ENCODE data around the gene ANKRD52. TPM values are rescaled to one million over a fixed set of nuclear protein-coding genes. Genes with fewer than 3 reads are reported as not detected.

ANKRD52 gene
- total and polyA plus RNA-seq, 9 of the 15 experiments (the other 6 are each of a cell fraction or from before 2014, with no cell fraction given) = 0.52 to 46.8 (median 7.9) TPM

GRCh38 chr12:56190695-56191155, 67.5 kb downstream of the ANKRD52 start:
- ChIA-PET POLR2A (interaction anchor here (0.6 to 5.9 kb wide), 5 partner anchors 13 to 72 kb away, joined by 3 to 54 read pairs (median 15); partner anchors contain the start of genes RNF41 and ZC3H10), CTCF (ENCODE audit: low intra/inter-chr PET ratio) (interaction anchor here (0.6 to 2.9 kb wide), 7 partner anchors 14 to 1052 kb away, joined by 3 to 36 read pairs (median 9); partner anchors contain the start of genes ANKRD52, NABP2 and ZC3H10)
- H4K20me1 ChIP-seq (replicated peaks; ENCODE audit: control insufficient read depth, insufficient read depth, low read length) = no peaks in the 10 kb centered on the region
- TSS peak; percentile 53 for BruUV-seq (replicated peaks)
- FAIRE-seq (peak; percentile 11), ATAC-seq (no peak), DNase-seq (ENCODE audit: extremely low read depth in 1 of 4, low spot score in 3 of 4) (peak in 1 of 4 experiments; percentile 41)
- no peaks in the 10 kb centered on the region for H3K9me3 ChIP-seq (replicated peaks; ENCODE audit: control insufficient read depth, insufficient read depth, low read depth, low read length)
- peak overlapping the region; percentile 95 for H3K4me2 ChIP-seq (ENCODE audit: insufficient read depth, low read length)
- peaks cover 37% of the 10 kb centered on the region for H3K79me2 ChIP-seq (ENCODE audit: control insufficient read depth, insufficient read depth, low read length)
- no peaks in the 10 kb centered on the region for H3K27me3 ChIP-seq (ENCODE audit: control insufficient read depth in 2 of 2, insufficient read depth in 2 of 2, low read length in 2 of 2)
- H3K27ac ChIP-seq (ENCODE audit: extremely low read depth, low read depth, low read length) = peak overlapping the region; percentile 88
- peak overlapping the region; percentile 98 for H2AFZ ChIP-seq (ENCODE audit: low read depth, low read length)
- peaks cover 17% of the 10 kb centered on the region for H3K36me3 ChIP-seq (ENCODE audit: control insufficient read depth, insufficient read depth, low read length)
- H3K4me1 ChIP-seq (replicated peaks in 1 of 2; ENCODE audit: control insufficient read depth in 2 of 2, insufficient read depth in 2 of 2, low read length in 2 of 2) = peaks cover 4 to 16% of the 10 kb centered on the region in 2 experiments; a peak in 3 of 5 replicates
- in situ Hi-C loops (cut with MboI) = loop anchor here (5.0 kb wide), 2 partner anchors 67 to 277 kb away; partner anchors contain the start of genes ANKRD52 and SPRYD4
- intact Hi-C loops (cut with micrococcal nuclease) = loop anchor here (1.0 to 5.0 kb wide), 3 partner anchors 71 to 143 kb away; partner anchors contain the start of gene CNPY2
- WGBS (ENCODE audit: insufficient coverage, low coverage, missing lambda C conversion rate) = 14% methylated on average over 9 of the region's 9 CpGs
- no peaks in the 10 kb centered on the region for H3K9me1 ChIP-seq (ENCODE audit: control insufficient read depth, insufficient read depth, low read length)
- peak overlapping the region; percentile 85 for H3K4me3 ChIP-seq
- peak overlapping the region; percentile 84 to 90; a peak in 3 of 4 replicates for H3K9ac ChIP-seq (ENCODE audit: insufficient read depth in 1 of 2, low read depth in 2 of 2, low read length in 2 of 2)
- no peak for TF ChIP-seq ETS1 (conservative IDR thresholded peaks at IDR 0.05; ENCODE audit: control insufficient read depth, low read depth, low read length)
- peak; percentile 9; the same call in 1 of the 2 replicates for TF ChIP-seq MYC (IDR thresholded peaks at IDR 0.05; ENCODE audit: low read depth, low read length)
- TF ChIP-seq MYC (CRISPR knock-in tag; IDR thresholded peaks at IDR 0.05; ENCODE audit: borderline replicate concordance, low read depth) = no peak
- TF ChIP-seq NR2C1 (IDR thresholded peaks at IDR 0.05) = 0 out of 2 replicates have a peak, but pooled peaks have one; percentile 9
- TF ChIP-seq NR2C1 (tag; IDR thresholded peaks at IDR 0.05) = no peak
- no peak for TF ChIP-seq JUN (IDR thresholded peaks at IDR 0.05; ENCODE audit: borderline replicate concordance, low read depth, low read length)
- TF ChIP-seq JUN (CRISPR knock-in tag; IDR thresholded peaks at IDR 0.05; ENCODE audit: borderline replicate concordance) = 0 out of 2 replicates have a peak, but pooled peaks have one; percentile 13
- 0 out of 2 replicates have a peak, but pooled peaks have one; percentile 40 for TF ChIP-seq ZNF583 (CRISPR knock-in tag; IDR thresholded peaks at IDR 0.05)
- no peak for TF ChIP-seq KAT8 (IDR thresholded peaks at IDR 0.05; ENCODE audit: low read depth)
- TF ChIP-seq FOXK1 (CRISPR knock-in tag; IDR thresholded peaks at IDR 0.05; ENCODE audit: borderline replicate concordance) = peak; percentile 22; the same call in 1 of the 2 replicates
- TF ChIP-seq TBL1XR1 (IDR thresholded peaks at IDR 0.05; ENCODE audit: low read length in 2 of 2) = no peak
- peak; percentile 43; the same call in 1 of the 2 replicates for TF ChIP-seq ZNF395 (CRISPR knock-in tag; IDR thresholded peaks at IDR 0.05)
- TF ChIP-seq HDAC3 (IDR thresholded peaks at IDR 0.05; ENCODE audit: borderline replicate concordance, partially characterized antibody) = peak; percentile 26
- 0 out of 4 replicates have a peak, but pooled peaks of 1 of the 2 experiments have one; percentile 31 for TF ChIP-seq HDAC1 (IDR thresholded peaks at IDR 0.05)
- TF ChIP-seq ATF3 (IDR thresholded peaks at IDR 0.05) = no peak
- 0 out of 2 replicates have a peak, but pooled peaks have one; percentile 41 for TF ChIP-seq ATF3 (CRISPR knock-in tag; conservative IDR thresholded peaks at IDR 0.05)
- TF ChIP-seq DIDO1 (tag; IDR thresholded peaks at IDR 0.05; ENCODE audit: low read depth) = no peak
- peak; percentile 90 for TF ChIP-seq L3MBTL2 (IDR thresholded peaks at IDR 0.05)

Data from K562 (cell line).